Measurements from ENCODE around the gene CNTNAP4.

The CNTNAP4 gene

GRCh38 chr16:76459111-76459510 lies 181.9 kb downstream of the CNTNAP4 start:
- H3K27ac ChIP-seq (ENCODE audit: low read length): no peak overlapping the region
- no peaks in the 10 kb centered on the region for H4K20me1 ChIP-seq (ENCODE audit: insufficient read depth, low read length)
- no peaks in the 10 kb centered on the region for H3K4me1 ChIP-seq (ENCODE audit: insufficient read depth, low read length)
- ATAC-seq (ENCODE audit: insufficient read depth, low read depth) (no peak), DNase-seq (no peak)
- no peak for TF ChIP-seq CTCF (IDR thresholded peaks at IDR 0.05; ENCODE audit: borderline replicate concordance, extremely low read depth, low read length, poor library complexity, severe bottlenecking)
- no peak for TF ChIP-seq EZH2 (IDR thresholded peaks at IDR 0.05; ENCODE audit: borderline replicate concordance, low read depth, low read length, severe bottlenecking)
- no peak overlapping the region for H3K4me2 ChIP-seq (ENCODE audit: insufficient read depth, low read length)
- H3K27me3 ChIP-seq (ENCODE audit: insufficient read depth, low read length, poor library complexity): peaks cover 4% of the 10 kb centered on the region
- H3K79me2 ChIP-seq (ENCODE audit: insufficient read depth, low read length): no peaks in the 10 kb centered on the region
- no peaks in the 10 kb centered on the region for H3K9me3 ChIP-seq (ENCODE audit: insufficient read depth, low read length, severe bottlenecking)
- no peak overlapping the region for H3K9ac ChIP-seq (ENCODE audit: low read depth, low read length)
- no peak overlapping the region for H3K4me3 ChIP-seq (ENCODE audit: low read depth in 1 of 2, low read length in 2 of 2)
- H2AFZ ChIP-seq (ENCODE audit: low read depth, low read length): no peak overlapping the region
- H3K36me3 ChIP-seq (ENCODE audit: insufficient read depth, low read length): no peaks in the 10 kb centered on the region

- Histone ChIP-seq H2AFZ (ENCODE audit: low read depth, low read length) (no peak overlapping the region), H4K20me1 (ENCODE audit: insufficient read depth, low read length) (no peaks in the 10 kb centered on the region), H3K9ac (ENCODE audit: low read depth, low read length) (no peak overlapping the region), H3K9me3 (ENCODE audit: insufficient read depth, low read length, severe bottlenecking) (no peaks in the 10 kb centered on the region), H3K4me3 (ENCODE audit: low read depth in 1 of 2, low read length in 2 of 2) (no peak overlapping the region), H3K27me3 (ENCODE audit: insufficient read depth, low read length, poor library complexity) (peaks cover 4% of the 10 kb centered on the region), H3K4me2 (ENCODE audit: insufficient read depth, low read length) (no peak overlapping the region), H3K4me1 (ENCODE audit: insufficient read depth, low read length) (no peaks in the 10 kb centered on the region), H3K79me2 (ENCODE audit: insufficient read depth, low read length) (no peaks in the 10 kb centered on the region), H3K27ac (ENCODE audit: low read length) (no peak overlapping the region), H3K36me3 (ENCODE audit: insufficient read depth, low read length) (no peaks in the 10 kb centered on the region)
- TF ChIP-seq EZH2 (IDR thresholded peaks at IDR 0.05; ENCODE audit: borderline replicate concordance, low read depth, low read length, severe bottlenecking) (no peak), CTCF (IDR thresholded peaks at IDR 0.05; ENCODE audit: borderline replicate concordance, extremely low read depth, low read length, poor library complexity, severe bottlenecking) (no peak)
- DNase-seq: no peak
- ATAC-seq (ENCODE audit: insufficient read depth, low read depth): no peak
Observed at GRCh38 chr16:76461836-76462235, 184.6 kb downstream of the CNTNAP4 start.

- Histone ChIP-seq H4K20me1 (ENCODE audit: insufficient read depth, low read length) (no peaks in the 10 kb centered on the region), H3K9me3 (ENCODE audit: insufficient read depth, low read length, severe bottlenecking) (no peaks in the 10 kb centered on the region), H3K4me2 (ENCODE audit: insufficient read depth, low read length) (no peak overlapping the region), H3K27me3 (ENCODE audit: insufficient read depth, low read length, poor library complexity) (peaks cover 4% of the 10 kb centered on the region), H2AFZ (ENCODE audit: low read depth, low read length) (no peak overlapping the region), H3K79me2 (ENCODE audit: insufficient read depth, low read length) (no peaks in the 10 kb centered on the region), H3K9ac (ENCODE audit: low read depth, low read length) (no peak overlapping the region), H3K4me3 (ENCODE audit: low read depth in 1 of 2, low read length in 2 of 2) (no peak overlapping the region), H3K36me3 (ENCODE audit: insufficient read depth, low read length) (no peaks in the 10 kb centered on the region), H3K27ac (ENCODE audit: low read length) (no peak overlapping the region), H3K4me1 (ENCODE audit: insufficient read depth, low read length) (no peaks in the 10 kb centered on the region)
- DNase-seq: no peak
- no peak for ATAC-seq (ENCODE audit: insufficient read depth, low read depth)
- TF ChIP-seq CTCF (IDR thresholded peaks at IDR 0.05; ENCODE audit: borderline replicate concordance, extremely low read depth, low read length, poor library complexity, severe bottlenecking) (no peak), EZH2 (IDR thresholded peaks at IDR 0.05; ENCODE audit: borderline replicate concordance, low read depth, low read length, severe bottlenecking) (no peak)
Observed at GRCh38 chr16:76464955-76465620, 187.9 kb downstream of the CNTNAP4 start.

Measured in DND-41 (cell line).